Measurements from ENCODE around the gene STAM.

STAM gene

DNA sequence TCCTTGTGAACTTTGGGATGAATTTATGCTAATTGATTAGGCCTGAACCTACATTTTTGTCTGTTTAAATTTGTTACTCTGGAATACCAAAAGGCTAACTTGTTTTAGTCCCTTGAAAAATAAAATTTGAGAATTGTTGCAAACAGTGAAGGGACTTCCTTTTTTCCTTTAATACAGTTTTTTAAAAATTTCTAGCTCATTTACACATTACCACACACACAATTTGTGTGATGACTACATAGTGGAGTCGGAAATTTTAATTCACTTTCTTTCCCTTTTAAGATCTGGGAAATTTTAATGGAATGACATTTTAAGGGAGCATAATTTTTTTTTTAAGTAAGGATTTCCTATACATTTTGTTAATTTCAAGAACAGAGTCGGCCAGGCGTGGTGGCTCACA lies 99.5 kb downstream of the STAM start:
- Mint-ChIP-seq H3K36me3 (no peaks in the 10 kb centered on the region), H3K4me3 (no peak overlapping the region), H3K9me3 (no peaks in the 10 kb centered on the region), H3K4me1 (no peaks in the 10 kb centered on the region), H3K27ac (no peak overlapping the region)
- DNase-seq (ENCODE audit: low spot score in 2 of 2) (peak in 1 of 2 donors; percentile 25), ATAC-seq (no peak)

DNA sequence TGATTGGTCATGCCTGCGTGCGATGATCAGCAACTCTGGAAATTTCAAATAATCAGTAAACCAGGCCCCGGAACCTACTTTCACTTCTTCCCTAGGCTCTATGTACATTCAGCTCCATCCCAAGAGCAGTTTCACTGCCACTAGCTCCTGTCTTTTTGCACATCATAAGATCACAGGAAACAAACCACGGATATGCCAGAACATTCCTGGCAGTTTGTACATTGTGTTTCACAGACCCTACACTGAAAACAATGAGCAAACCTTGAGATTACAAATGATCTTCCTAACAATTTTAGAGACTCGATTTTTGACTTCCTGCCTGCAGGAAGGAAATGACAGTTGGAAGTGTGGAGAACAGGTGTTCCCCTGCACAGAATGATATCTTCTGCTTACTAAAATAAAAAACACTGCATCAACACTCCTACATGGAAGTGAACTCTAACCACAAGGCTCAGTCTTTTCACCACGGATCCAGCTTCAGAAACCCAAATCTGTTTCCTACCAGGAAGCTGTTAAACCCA lies 100.5 kb downstream of the STAM start:
- peak in 1 of 2 donors; percentile 25 for DNase-seq (ENCODE audit: low spot score in 2 of 2)
- Mint-ChIP-seq H3K27ac (no peak overlapping the region), H3K4me3 (no peak overlapping the region), H3K9me3 (no peaks in the 10 kb centered on the region), H3K36me3 (no peaks in the 10 kb centered on the region), H3K4me1 (no peaks in the 10 kb centered on the region)
- ATAC-seq = no peak

DNA sequence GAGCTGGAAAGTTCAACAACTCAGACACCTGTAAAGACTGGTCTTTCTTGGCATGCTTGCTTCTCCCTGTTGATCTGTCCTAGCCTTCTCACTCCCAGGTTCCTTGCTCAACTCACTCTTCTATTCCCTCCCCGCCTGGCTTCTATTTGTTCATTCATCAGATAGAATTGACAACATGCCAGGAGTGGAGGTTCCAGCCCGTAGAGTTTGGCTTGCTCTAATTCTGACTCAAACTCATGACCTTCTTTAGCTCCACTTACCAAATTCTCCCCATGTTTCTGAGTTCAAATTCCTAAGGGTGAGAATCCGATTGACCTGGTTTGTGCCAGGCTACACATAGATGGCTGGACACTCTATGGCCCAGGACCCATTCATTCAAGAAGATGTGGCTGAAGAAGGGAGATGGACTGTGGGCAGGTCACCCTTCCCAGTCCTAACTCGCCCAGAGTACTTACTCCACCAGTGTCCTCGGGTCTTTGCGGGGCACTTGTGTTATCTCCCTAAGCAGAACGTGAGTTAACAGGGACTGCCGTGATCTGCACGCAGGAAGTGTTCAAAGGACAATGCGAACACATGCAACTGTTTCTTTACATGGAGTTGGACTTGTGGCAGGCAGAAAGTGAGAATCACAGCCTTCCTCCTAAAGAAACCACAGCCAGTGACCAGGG lies 104.1 kb downstream of the STAM start:
- Mint-ChIP-seq H3K9me3 (no peaks in the 10 kb centered on the region), H3K27ac (no peak overlapping the region), H3K4me1 (no peaks in the 10 kb centered on the region), H3K36me3 (no peaks in the 10 kb centered on the region), H3K4me3 (no peak overlapping the region)
- ATAC-seq (peak; percentile 13), DNase-seq (ENCODE audit: low spot score in 2 of 2) (peak in 1 of 2 donors; percentile 29)

DNA sequence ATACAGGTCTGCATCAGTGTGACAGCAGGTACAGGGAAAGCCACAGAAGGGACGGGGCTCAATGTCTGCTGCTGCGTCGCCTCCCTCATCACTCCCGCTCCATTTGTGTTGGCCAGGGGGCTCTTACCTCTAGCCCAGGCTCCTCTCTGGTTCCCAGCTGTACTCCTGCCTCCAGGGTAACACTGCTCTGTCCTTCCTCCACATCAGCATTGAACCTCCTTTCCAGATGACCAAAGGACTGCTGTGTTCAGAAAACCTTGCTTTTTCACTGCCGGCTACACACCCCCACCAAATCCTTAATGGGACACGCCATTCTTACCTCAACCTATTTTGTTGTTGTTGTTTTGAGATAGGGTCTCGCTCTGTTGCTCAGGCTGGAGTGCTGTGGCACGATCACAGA lies 105.9 kb downstream of the STAM start:
- DNase-seq (ENCODE audit: low spot score in 2 of 2) (no peak), ATAC-seq (no peak)
- Mint-ChIP-seq H3K4me1 (no peaks in the 10 kb centered on the region), H3K36me3 (no peaks in the 10 kb centered on the region), H3K9me3 (no peaks in the 10 kb centered on the region), H3K4me3 (no peak overlapping the region), H3K27ac (no peak overlapping the region)

DNA sequence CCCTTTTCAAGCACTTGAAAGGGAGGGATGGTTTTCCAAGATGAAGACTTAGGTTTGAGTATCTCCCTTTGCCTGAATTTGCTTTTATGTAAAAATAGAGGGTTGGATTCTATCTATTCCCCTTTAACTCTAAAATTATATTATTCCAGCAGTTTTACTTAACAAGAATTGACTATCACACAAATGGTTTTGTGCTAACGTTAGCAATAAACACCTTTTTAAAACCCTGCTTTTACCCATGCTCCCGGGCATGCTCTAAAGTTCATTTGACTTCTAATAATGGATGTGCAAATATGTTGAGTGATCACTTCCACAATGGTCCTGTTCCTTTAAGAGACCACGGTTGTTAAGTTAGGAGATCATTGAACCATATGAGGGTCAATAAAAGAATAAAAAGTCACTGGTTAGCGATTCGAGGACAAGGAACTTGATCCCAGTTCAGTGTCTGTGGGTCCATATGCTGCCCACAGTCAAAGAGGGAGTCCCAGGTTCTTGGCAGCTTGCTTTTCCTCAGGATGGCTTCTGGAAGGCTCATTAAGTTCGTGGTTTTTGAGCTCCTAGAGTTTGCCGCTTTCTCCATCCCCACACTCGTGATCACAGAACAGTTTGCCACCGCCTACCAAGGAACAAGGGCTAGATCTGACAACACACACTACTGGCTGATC lies 108.0 kb downstream of the STAM start, which contains the start of gene TMEM236:
Gene TMEM236 (plus strand): TSS at position 421 of the 665 bp plus-strand sequence. CDS start 95 bp downstream, at position 516.
- Mint-ChIP-seq H3K4me1 (no peaks in the 10 kb centered on the region), H3K27ac (no peak within 1 kb of the TSS), H3K9me3 (no peaks in the 10 kb centered on the region), H3K4me3 (no peak within 1 kb of the TSS), H3K36me3 (no peaks in the 10 kb centered on the region)
- ATAC-seq (no peak), DNase-seq (ENCODE audit: low spot score in 2 of 2) (no peak)

DNA sequence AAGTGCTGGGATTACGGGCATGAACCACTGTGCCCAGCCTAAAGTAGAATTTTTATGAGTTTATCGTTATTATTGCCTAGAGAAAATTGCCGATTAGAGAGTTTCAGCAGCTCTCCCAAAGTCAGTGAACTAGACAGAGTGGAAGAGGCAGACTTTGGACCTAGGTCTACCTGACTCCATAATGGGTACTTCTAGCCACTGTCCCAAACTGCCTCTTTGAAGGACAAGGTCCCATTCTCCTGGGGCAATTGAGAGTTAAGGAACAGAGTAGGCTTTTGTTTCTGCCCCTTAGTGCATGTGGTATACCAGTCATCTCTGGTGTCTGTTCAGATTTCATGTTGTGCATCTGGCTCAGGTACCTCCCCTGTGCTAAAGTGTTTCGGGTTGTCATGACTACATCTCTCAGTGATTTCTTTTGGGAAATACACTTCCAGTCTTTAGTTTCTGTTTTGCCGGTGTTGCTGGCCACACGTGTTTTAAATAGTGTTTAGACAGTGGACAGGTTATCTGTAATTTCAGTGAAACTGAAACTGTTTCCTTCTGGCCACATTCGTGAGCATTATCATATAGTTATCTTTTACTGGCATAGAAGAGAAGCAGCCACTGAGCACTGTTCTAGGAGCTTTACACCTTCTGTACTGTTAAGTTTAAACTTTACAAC lies 112.7 kb downstream of the STAM start:
- no peak overlapping the region for H3K27ac Mint-ChIP-seq
- H3K9me3 Mint-ChIP-seq = no peaks in the 10 kb centered on the region
- H3K4me3 Mint-ChIP-seq = no peak overlapping the region
- DNase-seq (ENCODE audit: low spot score in 2 of 2) = no peak
- H3K4me1 Mint-ChIP-seq = no peaks in the 10 kb centered on the region
- ATAC-seq = peak; percentile 80
- no peaks in the 10 kb centered on the region for H3K36me3 Mint-ChIP-seq

DNA sequence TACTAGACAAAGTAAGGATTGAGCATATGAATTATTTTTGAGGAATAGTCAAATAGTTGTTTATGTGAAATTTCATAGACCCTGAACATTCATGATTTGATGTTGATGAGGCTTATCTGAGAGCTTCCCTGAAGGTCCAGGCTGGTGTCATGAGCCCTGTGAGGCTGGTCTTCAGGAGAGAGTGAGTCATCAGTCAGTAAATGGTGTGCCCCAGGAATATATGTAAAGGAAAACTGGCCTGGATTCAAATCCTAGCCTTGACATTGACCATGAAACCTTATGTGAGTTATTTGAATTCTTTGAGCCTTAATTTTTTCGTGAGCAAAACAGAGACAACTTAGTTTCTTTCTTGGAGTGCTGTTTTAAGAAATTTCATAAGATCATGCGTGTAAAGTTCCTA lies 114.2 kb downstream of the STAM start:
- H3K4me3 Mint-ChIP-seq = no peak overlapping the region
- H3K4me1 Mint-ChIP-seq = no peaks in the 10 kb centered on the region
- no peaks in the 10 kb centered on the region for H3K36me3 Mint-ChIP-seq
- no peak for DNase-seq (ENCODE audit: low spot score in 2 of 2)
- ATAC-seq = no peak
- no peak overlapping the region for H3K27ac Mint-ChIP-seq
- no peaks in the 10 kb centered on the region for H3K9me3 Mint-ChIP-seq

DNA sequence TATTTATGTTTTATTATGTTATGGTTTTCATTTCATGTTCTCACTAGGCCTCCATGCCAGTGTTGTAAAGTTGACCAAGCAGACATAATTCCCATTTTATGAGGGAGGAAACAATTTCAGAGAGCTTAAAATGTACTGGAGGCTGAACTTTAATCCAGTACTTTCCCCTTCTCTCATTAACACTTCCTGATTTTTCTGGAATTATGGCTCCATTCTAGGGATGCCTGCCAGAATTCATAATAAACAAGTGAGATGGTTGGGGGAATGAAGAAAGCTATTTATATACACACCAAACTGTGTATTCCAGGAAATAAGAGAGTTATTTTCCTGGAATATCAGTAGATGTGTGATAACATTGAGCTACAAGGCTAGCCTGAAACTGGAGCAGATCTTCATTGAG lies 114.9 kb downstream of the STAM start:
- Mint-ChIP-seq H3K36me3 (no peaks in the 10 kb centered on the region), H3K27ac (no peak overlapping the region), H3K4me1 (no peaks in the 10 kb centered on the region), H3K4me3 (no peak overlapping the region), H3K9me3 (no peaks in the 10 kb centered on the region)
- no peak for ATAC-seq
- no peak for DNase-seq (ENCODE audit: low spot score in 2 of 2)

DNA sequence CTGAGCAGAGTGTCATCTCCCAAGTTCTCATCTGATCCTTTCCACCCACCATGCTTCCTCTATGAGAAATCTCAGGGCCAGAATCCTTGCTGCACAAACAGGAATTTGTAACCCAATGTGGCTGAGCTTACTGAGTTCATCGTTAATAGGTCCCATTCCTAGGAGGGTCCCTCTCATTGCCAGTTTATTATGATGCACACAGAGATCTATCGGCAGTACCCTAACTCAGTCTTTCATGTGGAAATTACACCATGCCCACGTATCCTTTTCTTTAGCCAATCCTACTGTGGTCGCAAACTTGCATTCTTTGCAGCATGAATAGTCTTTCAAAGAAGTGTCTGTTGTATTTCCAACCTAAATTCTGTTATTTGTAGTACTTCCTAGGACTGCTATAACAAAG lies 120.2 kb downstream of the STAM start:
- H3K9me3 Mint-ChIP-seq = no peaks in the 10 kb centered on the region
- H3K36me3 Mint-ChIP-seq = no peaks in the 10 kb centered on the region
- no peak overlapping the region for H3K4me3 Mint-ChIP-seq
- no peaks in the 10 kb centered on the region for H3K4me1 Mint-ChIP-seq
- H3K27ac Mint-ChIP-seq = no peak overlapping the region
- no peak for DNase-seq (ENCODE audit: low spot score in 2 of 2)
- ATAC-seq = no peak

DNA sequence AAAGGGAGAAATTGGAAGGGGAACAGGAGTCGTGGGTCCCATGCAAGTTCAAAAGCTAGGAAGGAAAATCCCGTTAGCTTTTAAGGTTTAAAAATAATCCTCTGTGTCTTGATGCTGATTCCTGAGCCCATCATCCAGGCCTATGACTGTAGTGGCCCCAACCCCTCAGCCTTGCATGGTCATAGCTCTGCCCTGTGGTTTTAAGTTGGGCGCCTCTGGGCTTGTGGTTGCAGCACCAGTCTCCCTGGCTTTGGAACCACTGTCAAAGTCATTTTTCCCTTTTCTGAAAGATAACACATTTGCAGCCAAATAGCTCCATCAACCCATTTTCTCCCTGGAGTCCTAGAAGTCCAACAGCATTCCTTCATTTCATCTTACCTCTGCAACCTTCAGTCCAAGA lies 121.7 kb downstream of the STAM start:
- Mint-ChIP-seq H3K27ac (no peak overlapping the region), H3K9me3 (no peaks in the 10 kb centered on the region), H3K4me1 (no peaks in the 10 kb centered on the region), H3K4me3 (no peak overlapping the region), H3K36me3 (no peaks in the 10 kb centered on the region)
- no peak for ATAC-seq
- no peak for DNase-seq (ENCODE audit: low spot score in 2 of 2)

Measured in stimulated activated effector memory CD8-positive, alpha-beta T cell treated with anti-CD3 and anti-CD28 coated beads, Interleukin-12 subunit alpha, Interleukin-12 subunit beta, amount 100 ng/mL, for 72 hours (primary cell).